Osteocyte (in vitro differentiated cells): ENCODE data around the gene MMP24OS. TPM values are rescaled to one million over a fixed set of nuclear protein-coding genes. Genes with fewer than 3 reads are reported as not detected.

ENCODE experiments used
- DNase-seq: peaks from one replicate; pipeline ENCODE4 v3.0.0; 2021; ENCODE audit warnings: mixed read lengths; ENCODE audit not compliant: unreplicated experiment; ENCODE audit errors: extremely low spot score
- H3K27ac Mint-ChIP-seq: one replicate; pipeline ENCODE4 v1.8.0; 2021; ENCODE audit warnings: mild to moderate bottlenecking, mixed read lengths; ENCODE audit not compliant: unreplicated experiment
- H3K27me3 Mint-ChIP-seq: one replicate; pipeline ENCODE4 v1.8.0; 2021; ENCODE audit warnings: mixed read lengths; ENCODE audit not compliant: unreplicated experiment
- H3K36me3 Mint-ChIP-seq: one replicate; pipeline ENCODE4 v1.8.0; 2021; ENCODE audit warnings: mixed read lengths; ENCODE audit not compliant: unreplicated experiment
- H3K4me1 Mint-ChIP-seq: one replicate; pipeline ENCODE4 v1.8.0; 2021; ENCODE audit warnings: mixed read lengths; ENCODE audit not compliant: unreplicated experiment
- H3K4me3 Mint-ChIP-seq: one replicate; pipeline ENCODE4 v1.8.0; 2021; ENCODE audit warnings: mild to moderate bottlenecking, moderate library complexity, mixed read lengths; ENCODE audit not compliant: unreplicated experiment
- H3K9me3 Mint-ChIP-seq: one replicate; pipeline ENCODE4 v1.8.0; 2021; ENCODE audit warnings: mixed read lengths; ENCODE audit not compliant: unreplicated experiment
- long read RNA-seq: library from polyadenylated mRNA; unstranded; transcript quantifications from one replicate; pipeline ENCODE4 v2.0.0, GENCODE V29; 2021
- total RNA-seq: library from RNA; stranded (reverse); gene quantifications from 2 replicates; pipeline ENCODE4 v1.2.1, GENCODE V29; 2021
- TF ChIP-seq, protein P1 (sequence below): fragments of 200-600 bp; sonication (generic); IDR thresholded peaks from 2 replicates; pipeline ENCODE4 v1.5.0; 2021; ENCODE audit warnings: antibody characterized with exemption, mild to moderate bottlenecking, moderate library complexity

Gene MMP24OS
- total RNA-seq, result 118 and 120 TPM in 2 replicates
- long read RNA-seq, partial matches to known transcripts, result 2 of 3 reads
- long read RNA-seq, other reads (novel, unspliced or antisense), result 1 of 3 reads

DNA sequence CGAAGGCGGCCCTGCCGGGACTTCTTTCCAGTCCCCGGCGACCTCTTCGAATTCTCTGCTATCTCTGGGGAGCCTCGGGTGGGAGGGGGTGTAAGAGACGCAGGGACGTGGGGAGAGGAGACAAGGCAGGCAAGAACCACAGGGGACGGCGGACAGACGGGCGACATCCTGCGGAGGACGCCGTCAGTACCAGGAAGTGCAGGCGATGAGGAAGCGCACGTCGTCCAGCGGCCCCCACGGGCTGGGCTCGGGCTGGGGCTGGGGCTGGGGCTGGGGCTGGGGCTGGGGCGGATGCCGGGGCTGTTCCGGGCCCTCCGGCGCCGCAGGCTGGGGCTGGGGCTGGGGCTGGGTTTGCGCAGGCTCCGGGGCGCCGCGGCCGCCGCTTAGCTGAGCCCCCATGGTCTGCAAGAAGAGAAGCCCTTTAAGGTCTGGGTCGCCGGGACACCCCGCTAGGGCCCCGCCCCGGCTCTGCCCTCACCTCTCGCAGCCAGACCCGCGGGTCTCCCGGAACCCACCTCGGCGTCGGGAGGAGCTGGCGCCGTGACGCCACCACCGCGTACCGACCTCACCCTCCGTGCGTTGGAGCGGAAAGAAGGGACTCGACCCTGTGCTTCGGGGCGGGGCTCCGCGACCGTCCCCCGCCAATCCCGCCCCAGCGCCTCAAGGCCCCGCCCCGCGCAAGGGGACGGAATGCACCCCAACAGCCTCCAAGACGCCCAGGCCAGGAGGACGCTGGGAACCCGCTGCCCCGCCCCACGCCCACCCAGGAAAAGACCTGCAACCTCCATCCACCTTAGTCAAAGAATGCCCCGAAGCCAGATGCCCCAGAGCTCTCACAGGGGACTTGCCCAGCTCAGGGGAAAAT is at the start of gene MMP24OS:
TSS of gene MMP24OS (minus strand) at position 592 of the 865 bp plus-strand sequence. CDS start at position 399, 193 bp downstream.
- Mint-ChIP-seq H3K4me1 (peaks cover 24% of the 10 kb centered on the region), H3K27me3 (no peaks in the 10 kb centered on the region), H3K9me3 (no peaks in the 10 kb centered on the region), H3K4me3 (peak within 1 kb of the TSS; percentile 96), H3K27ac (peak within 1 kb of the TSS; percentile 95), H3K36me3 (peaks cover 15% of the 10 kb centered on the region)
- TF ChIP-seq, protein P1, sequence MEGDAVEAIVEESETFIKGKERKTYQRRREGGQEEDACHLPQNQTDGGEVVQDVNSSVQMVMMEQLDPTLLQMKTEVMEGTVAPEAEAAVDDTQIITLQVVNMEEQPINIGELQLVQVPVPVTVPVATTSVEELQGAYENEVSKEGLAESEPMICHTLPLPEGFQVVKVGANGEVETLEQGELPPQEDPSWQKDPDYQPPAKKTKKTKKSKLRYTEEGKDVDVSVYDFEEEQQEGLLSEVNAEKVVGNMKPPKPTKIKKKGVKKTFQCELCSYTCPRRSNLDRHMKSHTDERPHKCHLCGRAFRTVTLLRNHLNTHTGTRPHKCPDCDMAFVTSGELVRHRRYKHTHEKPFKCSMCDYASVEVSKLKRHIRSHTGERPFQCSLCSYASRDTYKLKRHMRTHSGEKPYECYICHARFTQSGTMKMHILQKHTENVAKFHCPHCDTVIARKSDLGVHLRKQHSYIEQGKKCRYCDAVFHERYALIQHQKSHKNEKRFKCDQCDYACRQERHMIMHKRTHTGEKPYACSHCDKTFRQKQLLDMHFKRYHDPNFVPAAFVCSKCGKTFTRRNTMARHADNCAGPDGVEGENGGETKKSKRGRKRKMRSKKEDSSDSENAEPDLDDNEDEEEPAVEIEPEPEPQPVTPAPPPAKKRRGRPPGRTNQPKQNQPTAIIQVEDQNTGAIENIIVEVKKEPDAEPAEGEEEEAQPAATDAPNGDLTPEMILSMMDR, result peak; percentile 37
- peak; percentile 93 for DNase-seq

DNA sequence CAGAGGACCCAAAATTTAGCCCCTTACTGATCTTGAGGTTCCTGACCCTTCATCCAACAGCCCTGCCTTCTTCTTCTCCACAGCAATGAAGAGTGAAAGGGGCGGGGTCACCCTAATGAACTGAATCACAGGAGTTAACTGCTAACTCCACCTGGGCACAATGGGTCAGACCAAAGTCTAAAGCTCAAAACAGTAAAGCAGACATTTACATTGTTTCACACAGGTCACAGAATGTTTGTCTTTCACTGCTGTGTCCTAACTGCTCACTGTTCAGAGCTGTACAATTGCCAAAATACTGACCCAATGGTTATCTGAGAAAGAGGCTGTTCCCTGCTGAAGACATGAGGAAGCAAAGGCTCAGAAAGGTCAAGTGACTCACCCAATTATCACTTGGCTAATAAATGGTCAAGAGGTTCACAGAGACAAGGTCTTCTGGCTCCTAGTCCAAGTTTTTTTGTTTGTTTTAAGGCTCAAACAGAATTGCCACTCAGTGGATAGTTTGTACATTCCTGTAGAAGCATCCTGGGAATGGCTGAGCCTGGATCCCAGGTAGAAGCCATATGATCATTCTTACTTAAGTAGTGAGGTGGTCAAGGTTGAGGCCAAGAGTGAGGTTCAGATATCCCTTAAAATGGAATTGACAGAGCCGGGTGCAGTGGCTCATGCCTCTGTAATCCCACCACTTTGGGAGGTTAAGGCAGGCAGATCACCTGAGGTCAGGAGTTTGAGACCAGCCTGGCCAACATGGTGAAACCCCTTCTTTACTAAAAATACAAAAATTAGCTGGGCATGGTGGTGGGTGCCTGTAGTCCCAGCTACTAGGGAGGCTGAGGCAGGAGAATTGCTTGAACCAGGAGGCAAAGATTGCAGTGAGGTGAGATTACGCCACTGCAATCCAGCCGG is 49.4 kb upstream of the MMP24OS start:
- Mint-ChIP-seq H3K27ac (peak overlapping the region; percentile 83), H3K36me3 (peaks cover 5% of the 10 kb centered on the region), H3K27me3 (no peaks in the 10 kb centered on the region), H3K9me3 (no peaks in the 10 kb centered on the region), H3K4me1 (peaks cover 51% of the 10 kb centered on the region), H3K4me3 (no peak overlapping the region)
- TF ChIP-seq, protein P1, result no peak
- no peak for DNase-seq

DNA sequence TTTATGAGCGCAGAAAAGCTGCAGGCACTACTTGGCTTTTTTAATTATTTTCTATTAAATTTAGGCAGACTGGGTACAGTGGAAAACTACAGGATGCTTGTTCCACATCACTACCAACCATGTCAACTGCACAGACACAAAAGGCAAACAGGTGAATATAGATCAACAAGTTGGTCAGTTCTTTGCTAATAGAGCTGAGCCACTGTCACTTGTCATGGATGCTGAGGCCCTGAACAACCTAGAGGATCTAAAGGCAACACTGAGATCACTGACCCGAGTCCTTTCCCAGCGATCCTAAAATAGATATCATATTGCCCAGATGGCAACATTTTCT is 48.8 kb upstream of the MMP24OS start:
- peaks cover 55% of the 10 kb centered on the region for H3K4me1 Mint-ChIP-seq
- no peaks in the 10 kb centered on the region for H3K27me3 Mint-ChIP-seq
- no peak overlapping the region for H3K4me3 Mint-ChIP-seq
- H3K27ac Mint-ChIP-seq, result peak overlapping the region; percentile 83
- peaks cover 5% of the 10 kb centered on the region for H3K36me3 Mint-ChIP-seq
- no peak for DNase-seq
- no peaks in the 10 kb centered on the region for H3K9me3 Mint-ChIP-seq
- TF ChIP-seq, protein P1, result no peak

DNA sequence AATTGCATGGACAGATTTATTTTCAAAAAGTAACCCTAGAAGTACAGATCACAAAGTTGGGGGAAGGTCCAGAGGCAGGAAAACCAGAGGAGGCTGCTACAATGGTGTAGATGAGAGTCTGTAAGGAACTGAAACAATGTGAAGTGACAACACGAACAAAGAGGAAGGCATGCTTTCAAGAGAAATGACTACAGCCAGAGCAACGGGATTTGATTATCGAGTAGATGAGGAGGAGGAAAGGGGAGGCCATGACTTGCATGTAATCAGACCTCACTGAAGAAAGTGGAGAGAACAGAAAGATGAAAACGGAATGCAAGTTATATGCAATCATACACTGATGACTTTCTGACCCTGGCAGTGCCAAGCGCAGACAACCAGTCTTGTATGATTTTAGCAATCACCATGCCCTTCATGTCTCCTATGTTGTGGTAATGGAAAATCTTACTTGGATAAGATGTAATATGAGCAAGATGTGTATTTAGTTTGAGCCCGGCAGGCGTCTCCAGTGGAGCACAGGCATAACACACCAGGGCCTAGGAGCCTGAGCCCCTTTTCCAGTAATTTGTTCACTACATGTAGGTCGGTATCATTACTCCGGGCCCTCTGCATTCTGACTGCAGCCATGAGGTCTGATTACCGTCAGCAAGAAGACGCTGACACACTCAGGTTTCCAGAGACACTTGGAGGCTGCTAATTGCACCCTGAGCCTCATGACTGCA is 48.3 kb upstream of the MMP24OS start:
- H3K4me1 Mint-ChIP-seq, result peaks cover 58% of the 10 kb centered on the region
- peaks cover 5% of the 10 kb centered on the region for H3K36me3 Mint-ChIP-seq
- no peaks in the 10 kb centered on the region for H3K27me3 Mint-ChIP-seq
- no peak for DNase-seq
- H3K9me3 Mint-ChIP-seq, result no peaks in the 10 kb centered on the region
- peak overlapping the region; percentile 83 for H3K27ac Mint-ChIP-seq
- TF ChIP-seq, protein P1, result no peak
- no peak overlapping the region for H3K4me3 Mint-ChIP-seq
